Ascending aorta (tissue), 2 donors: Measurements from ENCODE around the gene NKD2. TPM values are rescaled to one million over a fixed set of nuclear protein-coding genes. Genes with fewer than 3 reads are reported as not detected.

Experiments used
- DNase-seq, 2 donors: peaks; one replicate each; pipeline ENCODE4 v3.0.0-alpha.2; 2019; ENCODE audit warnings: low spot score in 2 of 2
- H3K27ac ChIP-seq, 2 donors: fragments of 200-600 bp; sonication (generic); one replicate each; pipeline ENCODE4 v1.5.1; 2016 to 2017; ENCODE audit warnings: mild to moderate bottlenecking in 1 of 2
- H3K27me3 ChIP-seq: fragments of 200-600 bp; sonication (generic); one replicate; pipeline ENCODE4 v1.5.1; 2017
- H3K36me3 ChIP-seq, 2 donors: fragments of 200-600 bp; sonication (generic); one replicate each; pipeline ENCODE4 v1.5.1; 2016
- H3K4me1 ChIP-seq, 2 donors: fragments of 200-600 bp; sonication (generic); one replicate each; pipeline ENCODE4 v1.5.1; 2016 to 2017; ENCODE audit warnings: mild to moderate bottlenecking in 1 of 2
- H3K4me3 ChIP-seq, 2 donors: fragments of 200-600 bp; sonication (generic); one replicate each; pipeline ENCODE4 v1.5.1; 2016 to 2017; ENCODE audit warnings: mild to moderate bottlenecking in 1 of 2
- H3K9me3 ChIP-seq, 2 donors: fragments of 200-600 bp; sonication (generic); one replicate each; pipeline ENCODE4 v1.5.1; 2016
- intact Hi-C: fragments of 100-400 bp; cut with DNase I; formaldehyde crosslinking; loops from one replicate; pipeline ENCODE4 v1.15.1; 2023
- total RNA-seq: library from RNA; depleted of rRNA; stranded (reverse); fragments of >200 nt; gene quantifications from one replicate; pipeline ENCODE4 v1.1.0, GENCODE V29; 2016
- TF ChIP-seq, protein P1 (sequence below), 3 experiments: fragments of 200-600 bp in 2 of 3; fragments of 450-650 bp in 1 of 3; sonication (generic) in 2 of 3; IDR thresholded peaks; one replicate each; pipeline ENCODE4 v1.5.1; 2016 to 2019; ENCODE audit warnings: antibody characterized with exemption in 3 of 3, mild to moderate bottlenecking in 1 of 3, moderate library complexity in 1 of 3

NKD2 gene
- total RNA-seq, 1 donor from 2014 or later = 6.5 TPM

DNA sequence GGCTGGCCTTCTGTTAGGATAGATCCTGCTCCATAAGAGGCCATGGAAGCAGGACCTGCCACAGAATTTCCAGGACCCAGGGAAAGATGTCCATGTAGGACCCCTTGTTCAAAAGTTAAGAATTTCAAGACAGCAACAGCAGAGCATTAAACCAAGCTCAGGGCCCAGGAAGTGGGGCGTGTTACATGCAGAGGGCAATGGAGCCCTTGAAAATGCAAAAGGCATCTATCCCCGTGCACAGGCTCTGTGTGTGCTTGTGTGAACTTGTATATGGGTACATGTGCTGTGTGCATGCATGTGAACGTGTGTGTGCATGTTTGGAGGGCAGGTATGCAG lies 14.4 kb upstream of the NKD2 start:
- intact Hi-C loops = no loop called here
- Histone ChIP-seq H3K36me3 (no peaks in the 10 kb centered on the region), H3K4me3 (no peak overlapping the region), H3K4me1 (no peaks in the 10 kb centered on the region), H3K27ac (no peak overlapping the region), H3K27me3 (no peaks in the 10 kb centered on the region), H3K9me3 (no peaks in the 10 kb centered on the region)
- peak in 1 of 2 donors; percentile 2 for DNase-seq
- TF ChIP-seq, protein P1, sequence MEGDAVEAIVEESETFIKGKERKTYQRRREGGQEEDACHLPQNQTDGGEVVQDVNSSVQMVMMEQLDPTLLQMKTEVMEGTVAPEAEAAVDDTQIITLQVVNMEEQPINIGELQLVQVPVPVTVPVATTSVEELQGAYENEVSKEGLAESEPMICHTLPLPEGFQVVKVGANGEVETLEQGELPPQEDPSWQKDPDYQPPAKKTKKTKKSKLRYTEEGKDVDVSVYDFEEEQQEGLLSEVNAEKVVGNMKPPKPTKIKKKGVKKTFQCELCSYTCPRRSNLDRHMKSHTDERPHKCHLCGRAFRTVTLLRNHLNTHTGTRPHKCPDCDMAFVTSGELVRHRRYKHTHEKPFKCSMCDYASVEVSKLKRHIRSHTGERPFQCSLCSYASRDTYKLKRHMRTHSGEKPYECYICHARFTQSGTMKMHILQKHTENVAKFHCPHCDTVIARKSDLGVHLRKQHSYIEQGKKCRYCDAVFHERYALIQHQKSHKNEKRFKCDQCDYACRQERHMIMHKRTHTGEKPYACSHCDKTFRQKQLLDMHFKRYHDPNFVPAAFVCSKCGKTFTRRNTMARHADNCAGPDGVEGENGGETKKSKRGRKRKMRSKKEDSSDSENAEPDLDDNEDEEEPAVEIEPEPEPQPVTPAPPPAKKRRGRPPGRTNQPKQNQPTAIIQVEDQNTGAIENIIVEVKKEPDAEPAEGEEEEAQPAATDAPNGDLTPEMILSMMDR (IDR thresholded peaks at IDR 0.05) = no peak

DNA sequence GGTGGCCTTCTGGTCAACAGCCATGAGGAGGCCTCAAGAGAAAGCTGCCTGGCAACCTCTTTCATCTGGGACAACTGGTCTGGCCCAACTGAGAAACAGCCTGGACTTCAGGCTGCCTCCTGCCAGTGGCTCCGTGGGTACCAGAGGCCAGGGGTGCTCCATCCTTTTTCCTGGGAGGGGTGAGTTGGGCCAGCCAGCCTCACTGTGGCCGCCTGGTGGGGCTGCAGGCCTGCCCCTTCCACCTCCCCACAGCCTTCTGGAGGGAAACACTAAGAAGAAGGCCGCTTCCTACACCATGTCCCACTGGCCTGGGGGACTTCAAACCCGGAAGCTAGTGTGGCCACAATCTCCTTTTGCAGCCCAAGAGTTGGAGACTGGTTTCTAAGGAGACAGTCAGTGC lies 13.8 kb upstream of the NKD2 start:
- TF ChIP-seq, protein P1 (IDR thresholded peaks at IDR 0.05) = no peak
- Histone ChIP-seq H3K27me3 (no peaks in the 10 kb centered on the region), H3K9me3 (no peaks in the 10 kb centered on the region), H3K36me3 (no peaks in the 10 kb centered on the region), H3K4me3 (no peak overlapping the region), H3K27ac (no peak overlapping the region), H3K4me1 (no peaks in the 10 kb centered on the region)
- intact Hi-C loops = no loop called here
- peak; percentile 1 to 55 for DNase-seq

DNA sequence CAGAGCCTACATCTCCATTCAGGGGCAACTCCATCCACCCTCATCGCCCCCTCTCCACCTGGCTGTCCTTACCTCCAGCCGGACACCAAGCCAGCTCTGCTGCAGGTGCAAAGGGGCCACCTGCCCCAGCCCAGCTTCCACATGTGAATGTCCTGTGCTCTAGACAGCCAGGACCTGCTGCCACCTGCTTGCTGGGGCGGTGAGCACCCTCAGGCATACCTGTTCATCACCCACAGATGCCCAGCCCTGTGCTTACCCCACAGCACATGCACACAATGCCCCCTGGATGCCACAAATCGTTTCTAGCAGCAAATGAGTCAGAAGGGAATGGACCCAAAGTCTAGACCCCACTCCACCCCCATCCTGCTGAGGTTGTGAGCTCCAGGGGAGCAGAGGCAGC lies 13.3 kb upstream of the NKD2 start:
- Histone ChIP-seq H3K36me3 (no peaks in the 10 kb centered on the region), H3K27ac (no peak overlapping the region), H3K4me1 (no peaks in the 10 kb centered on the region), H3K27me3 (no peaks in the 10 kb centered on the region), H3K4me3 (no peak overlapping the region), H3K9me3 (no peaks in the 10 kb centered on the region)
- intact Hi-C loops = no loop called here
- TF ChIP-seq, protein P1 (IDR thresholded peaks at IDR 0.05) = no peak
- peak; percentile 3 to 25 for DNase-seq

DNA sequence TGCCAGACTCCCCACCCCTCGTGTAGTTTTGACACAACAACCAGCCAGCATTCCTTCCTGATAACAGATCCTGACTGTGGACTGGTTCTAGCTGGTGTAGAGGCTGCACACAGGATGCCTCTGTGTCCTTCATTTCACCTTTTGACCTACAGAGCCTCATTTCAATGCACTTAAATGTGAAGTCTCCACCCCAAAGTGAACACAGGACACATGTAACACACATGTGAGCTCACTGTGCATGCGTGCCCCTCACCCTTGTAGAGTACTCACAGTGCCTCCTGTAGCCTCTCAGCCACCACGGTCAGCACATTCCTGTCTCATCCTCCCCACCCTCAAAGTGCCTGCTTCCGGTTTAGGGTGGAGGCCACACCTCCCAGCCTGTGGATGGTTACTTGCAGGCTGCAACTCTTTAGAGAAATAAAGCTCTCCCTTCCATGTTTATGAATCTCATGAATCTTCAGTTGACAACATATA lies 11.6 kb upstream of the NKD2 start:
- Histone ChIP-seq H3K36me3 (no peaks in the 10 kb centered on the region), H3K4me3 (no peak overlapping the region), H3K27ac (no peak overlapping the region), H3K27me3 (no peaks in the 10 kb centered on the region), H3K9me3 (no peaks in the 10 kb centered on the region), H3K4me1 (no peaks in the 10 kb centered on the region)
- TF ChIP-seq, protein P1 (IDR thresholded peaks at IDR 0.05) = no peak
- intact Hi-C loops = no loop called here
- peak; percentile 0 to 59 for DNase-seq

DNA sequence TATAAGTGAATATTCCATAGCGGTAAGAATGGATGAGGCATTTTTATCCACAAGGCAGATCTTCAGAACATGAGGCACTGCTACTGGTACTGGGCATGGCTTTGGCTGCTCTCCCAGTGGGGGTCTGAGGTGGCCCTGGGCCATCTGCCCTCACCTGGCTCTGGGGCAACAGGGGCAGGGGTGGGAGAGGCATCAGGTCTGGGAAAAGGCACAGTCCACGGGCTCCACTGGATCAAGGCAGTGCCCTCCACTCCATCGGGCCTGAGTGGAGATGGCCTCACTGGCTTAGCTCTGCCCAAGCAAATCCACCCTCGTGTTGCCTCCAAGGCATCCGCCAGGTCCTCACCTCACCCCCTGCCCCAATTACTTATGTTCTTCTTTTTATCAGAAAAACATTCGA lies 10.9 kb upstream of the NKD2 start:
- intact Hi-C loops = no loop called here
- H3K36me3 ChIP-seq = no peaks in the 10 kb centered on the region
- H3K4me1 ChIP-seq = no peaks in the 10 kb centered on the region
- H3K4me3 ChIP-seq = no peak overlapping the region
- H3K9me3 ChIP-seq = no peaks in the 10 kb centered on the region
- peak; percentile 1 to 48 for DNase-seq
- H3K27ac ChIP-seq = no peak overlapping the region
- TF ChIP-seq, protein P1 (IDR thresholded peaks at IDR 0.05) = no peak
- no peaks in the 10 kb centered on the region for H3K27me3 ChIP-seq
